IMR-90 (cell line): ENCODE results near the gene NELL1. TPM values are rescaled to one million over a fixed set of nuclear protein-coding genes. Genes with fewer than 3 reads are reported as not detected.

Experiments used
- ATAC-seq: fragments of 200-7000 bp; cut with Tn5 transposase; 2 replicates; pipeline ENCODE4 v1.9.1; 2020; ENCODE audit warnings: low read depth, mild to moderate bottlenecking, moderate library complexity
- BruUV-seq: library from RNA; stranded (reverse); fragments of 400-500 nt; replicated peaks from 2 replicates; lab custom pipeline; 2021; lab: Mats Ljungman, UMichigan
- CTCF ChIA-PET: fragments of 300-600 bp; formaldehyde crosslinking; extraction: SDS; loops from one replicate; lab custom pipeline; 2021; ENCODE audit warnings: antibody characterized with exemption; lab: Yijun Ruan, JAX
- POLR2A ChIA-PET: fragments of 300-600 bp; sonication (Branson Sonifier 250); formaldehyde crosslinking; loops from one replicate; lab custom pipeline; 2022; ENCODE audit warnings: antibody characterized with exemption; ENCODE audit not compliant: unreplicated experiment; lab: Charles Lee
- DNase-seq: peaks from one replicate; pipeline ENCODE4 v3.0.0; 2013
- H2AFZ ChIP-seq: replicated peaks from 2 replicates; pipeline ENCODE3; 2013; ENCODE audit warnings: low read length, mild to moderate bottlenecking; ENCODE audit not compliant: poor library complexity
- H2AK5ac ChIP-seq: 2 replicates; pipeline ENCODE4 v1.6.1; 2013; ENCODE audit warnings: low read depth, low read length, inconsistent platforms
- H2AK9ac ChIP-seq: replicated peaks from 2 replicates; pipeline ENCODE3; 2013; ENCODE audit warnings: mild to moderate bottlenecking, low read depth, low read length, moderate library complexity; ENCODE audit not compliant: poor library complexity
- H2BK120ac ChIP-seq: 2 replicates; pipeline ENCODE4 v1.6.1; 2013; ENCODE audit warnings: low read depth, low read length, inconsistent platforms
- H2BK15ac ChIP-seq: 3 replicates; pipeline ENCODE4 v1.6.1; 2013; ENCODE audit warnings: low read depth, low read length, inconsistent platforms
- H2BK20ac ChIP-seq: 2 replicates; pipeline ENCODE4 v1.6.1; 2013; ENCODE audit warnings: low read depth, mild to moderate bottlenecking, inconsistent platforms, low read length, moderate library complexity
- H2BK5ac ChIP-seq: 2 replicates; pipeline ENCODE4 v1.6.1; 2013; ENCODE audit warnings: mild to moderate bottlenecking, low read depth, low read length, inconsistent platforms; ENCODE audit not compliant: poor library complexity, severe bottlenecking
- H3K14ac ChIP-seq: replicated peaks from 2 replicates; pipeline ENCODE4 v1.6.1; 2013; ENCODE audit warnings: low read depth, low read length, inconsistent platforms
- H3K18ac ChIP-seq: 2 replicates; pipeline ENCODE4 v1.6.1; 2013; ENCODE audit warnings: low read depth, low read length, control low read depth
- H3K23ac ChIP-seq: 2 replicates; pipeline ENCODE4 v1.6.1; 2013; ENCODE audit warnings: low read depth, low read length, inconsistent platforms
- H3K27ac ChIP-seq: 2 replicates; pipeline ENCODE4 v1.5.1; 2013; ENCODE audit warnings: mild to moderate bottlenecking, control low read depth, low read length; ENCODE audit not compliant: insufficient read depth
- H3K27me3 ChIP-seq: 2 replicates; pipeline ENCODE4 v1.6.1; 2013; ENCODE audit warnings: low read length; ENCODE audit not compliant: control insufficient read depth, insufficient read depth
- H3K36me3 ChIP-seq: 2 replicates; pipeline ENCODE4 v1.6.1; 2013; ENCODE audit warnings: low read length, mixed read lengths; ENCODE audit not compliant: control insufficient read depth, insufficient read depth
- H3K4ac ChIP-seq: 2 replicates; pipeline ENCODE4 v1.6.1; 2013; ENCODE audit warnings: low read depth, low read length, inconsistent platforms
- H3K4me1 ChIP-seq: 2 replicates; pipeline ENCODE4 v1.6.1; 2013; ENCODE audit warnings: low read length, mixed read lengths; ENCODE audit not compliant: control insufficient read depth, insufficient read depth
- H3K4me2 ChIP-seq: 2 replicates; pipeline ENCODE4 v1.6.1; 2013; ENCODE audit warnings: low read depth, mild to moderate bottlenecking, control low read depth, low read length, moderate library complexity
- H3K4me3 ChIP-seq: 2 replicates; pipeline ENCODE4 v1.5.1; 2013; ENCODE audit warnings: low read depth, mild to moderate bottlenecking, control low read depth, low read length, moderate library complexity; ENCODE audit not compliant: insufficient read depth
- H3K56ac ChIP-seq: 2 replicates; pipeline ENCODE4 v1.6.1; 2013; ENCODE audit warnings: low read length, inconsistent platforms; ENCODE audit not compliant: insufficient read depth; ENCODE audit errors: extremely low read depth
- H3K79me1 ChIP-seq, 2 experiments: 2 replicates each; pipeline ENCODE4 v1.6.1; 2013; ENCODE audit warnings: low read length in 2 of 2, inconsistent platforms in 1 of 2, low read depth in 1 of 2
- H3K9ac ChIP-seq: 2 replicates; pipeline ENCODE4 v1.6.1; 2013; ENCODE audit warnings: low read depth, low read length, control low read depth
- H3K9me1 ChIP-seq: 2 replicates; pipeline ENCODE4 v1.6.1; 2013; ENCODE audit warnings: low read length, inconsistent platforms; ENCODE audit not compliant: insufficient read depth
- H3K9me3 ChIP-seq: 2 replicates; pipeline ENCODE4 v1.6.1; 2013; ENCODE audit warnings: low read length; ENCODE audit not compliant: control insufficient read depth, insufficient read depth
- H4K20me1 ChIP-seq: 2 replicates; pipeline ENCODE4 v1.6.1; 2013; ENCODE audit warnings: low read length, inconsistent platforms; ENCODE audit not compliant: insufficient read depth
- H4K5ac ChIP-seq: 2 replicates; pipeline ENCODE4 v1.6.1; 2013; ENCODE audit warnings: mild to moderate bottlenecking, low read depth, low read length, control low read depth
- H4K8ac ChIP-seq, 2 experiments: 2 replicates each; pipeline ENCODE4 v1.6.1; 2013; ENCODE audit warnings: low read depth in 2 of 2, low read length in 2 of 2, control low read depth in 1 of 2, inconsistent platforms in 1 of 2
- H4K91ac ChIP-seq: 2 replicates; pipeline ENCODE4 v1.6.1; 2013; ENCODE audit warnings: low read depth, low read length, inconsistent platforms; ENCODE audit not compliant: insufficient read depth
- BHLHE40 ChIP-seq: fragments of 150-350 bp; IDR thresholded peaks from 2 replicates; pipeline ENCODE4 v1.6.1; 2016; ENCODE audit warnings: mild to moderate bottlenecking, low read depth, low read length
- CHD1 ChIP-seq: IDR thresholded peaks from 2 replicates; pipeline ENCODE4 v1.6.1; 2012; ENCODE audit warnings: low read depth, low read length, improper control_type of control experiment
- FOS ChIP-seq: fragments of 150-350 bp; IDR thresholded peaks from 2 replicates; pipeline ENCODE4 v1.6.1; 2016; ENCODE audit warnings: low read depth, low read length
- MAFK ChIP-seq: IDR thresholded peaks from 2 replicates; pipeline ENCODE4 v1.6.1; 2012; ENCODE audit warnings: low read depth, low read length, improper control_type of control experiment
- MAZ ChIP-seq: IDR thresholded peaks from 2 replicates; pipeline ENCODE4 v1.6.1; 2012; ENCODE audit warnings: low read depth, mild to moderate bottlenecking, low read length, improper control_type of control experiment, moderate library complexity, borderline replicate concordance
- NFE2L2 ChIP-seq: fragments of 150-350 bp; IDR thresholded peaks from 2 replicates; pipeline ENCODE4 v1.6.1; 2016; ENCODE audit warnings: low read depth, mild to moderate bottlenecking, low read length
- POLR2A ChIP-seq: IDR thresholded peaks from 2 replicates; pipeline ENCODE4 v1.6.1; 2012; ENCODE audit warnings: mild to moderate bottlenecking, low read depth, low read length
- RAD21 ChIP-seq: IDR thresholded peaks from 2 replicates; pipeline ENCODE4 v1.6.1; 2012; ENCODE audit warnings: low read length, improper control_type of control experiment
- RCOR1 ChIP-seq: IDR thresholded peaks from 2 replicates; pipeline ENCODE4 v1.6.1; 2012; ENCODE audit warnings: mild to moderate bottlenecking, low read length, improper control_type of control experiment; ENCODE audit not compliant: insufficient replicate concordance
- RFX5 ChIP-seq: IDR thresholded peaks from 2 replicates; pipeline ENCODE4 v1.8.0; 2012; ENCODE audit warnings: low read depth, mild to moderate bottlenecking, low read length, moderate library complexity
- WGBS, 2 experiments: methylation state at CpG; one replicate each; pipeline versions ENCODE4 v1.1.5 to v1.1.7; 2013; ENCODE audit warnings: missing lambda C conversion rate in 2 of 2; ENCODE audit not compliant: insufficient read length in 1 of 2; ENCODE audit errors: extremely low coverage in 2 of 2; 5-methylcytosine and 5-hydroxymethylcytosine counted together
- dilution Hi-C: fragments of 300-500 bp; cut with HindIII; formaldehyde crosslinking; loops from one replicate; pipeline ENCODE4 v1.14.3; 2018; ENCODE audit warnings: low sequenced_read_pairs; ENCODE audit not compliant: unreplicated experiment
- in situ Hi-C: fragments of 300-500 bp; cut with MboI; formaldehyde crosslinking; loops from 3 replicates; pipeline ENCODE4 v1.14.3; 2019; ENCODE audit warnings: low sequenced_read_pairs, inconsistent platforms, mixed read lengths
- intact Hi-C: fragments of 100-400 bp; cut with micrococcal nuclease; formaldehyde crosslinking; loops from 2 replicates; pipeline ENCODE4 v1.10.0; 2022
- polyA plus RNA-seq, 3 experiments: library from polyadenylated mRNA; depleted of rRNA; stranded (reverse); fragments of >200 nt; gene quantifications; 2 replicates each; pipeline ENCODE4 v1.2.3, GENCODE V29; 2012; ENCODE audit warnings: low replicate concordance in 1 of 3
- total RNA-seq: library from RNA; depleted of rRNA; stranded (reverse); fragments of >200 nt; gene quantifications from 2 replicates; pipeline ENCODE4 v1.2.3, GENCODE V29; 2012
- TF ChIP-seq, protein P1 (sequence below): conservative IDR thresholded peaks from 2 replicates; pipeline ENCODE4 v1.5.1; 2012; ENCODE audit warnings: mild to moderate bottlenecking, low read depth, low read length, improper control_type of control experiment
- TF ChIP-seq, protein P2 (sequence below): fragments of 150-350 bp; IDR thresholded peaks from 2 replicates; pipeline ENCODE4 v1.6.1; 2016; ENCODE audit warnings: low read depth, mild to moderate bottlenecking, low read length, moderate library complexity, borderline replicate concordance

Gene NELL1
- total and polyA plus RNA-seq, 2 of the 4 experiments (the other 2 are of a cell fraction), result not detected

GRCh38 chr11:21174781-21175180, 505.4 kb downstream of the NELL1 start:
- Histone ChIP-seq H2AK5ac (no peak overlapping the region), H4K5ac (no peak overlapping the region), H3K36me3 (no peaks in the 10 kb centered on the region), H3K4ac (no peak overlapping the region), H3K27me3 (no peaks in the 10 kb centered on the region), H2BK15ac (no peak overlapping the region), H2BK5ac (no peak overlapping the region), H3K4me2 (no peak overlapping the region), H3K14ac (no peak overlapping the region), H2BK120ac (no peak overlapping the region), H2AFZ (no peak overlapping the region), H3K18ac (no peak overlapping the region), H3K9ac (no peak overlapping the region), H2AK9ac (no peak overlapping the region), H2BK20ac (no peak overlapping the region), H3K9me3 (peaks cover 5% of the 10 kb centered on the region), H3K56ac (no peak overlapping the region), H3K23ac (no peak overlapping the region), H3K4me3 (no peak overlapping the region), H3K27ac (no peak overlapping the region), H4K20me1 (no peaks in the 10 kb centered on the region), H4K8ac (no peak overlapping the region), H4K91ac (no peak overlapping the region), H3K4me1 (no peaks in the 10 kb centered on the region), H3K9me1 (no peaks in the 10 kb centered on the region), H3K79me1 (no peaks in the 10 kb centered on the region)
- in situ Hi-C loops, result no loop called here
- ChIA-PET CTCF (no interaction called here), POLR2A (no interaction called here)
- intact Hi-C loops, result no loop called here
- DNase-seq, result no peak
- BruUV-seq, result no TSS peak
- dilution Hi-C loops, result no loop called here
- ATAC-seq, result no peak
- WGBS, 2 experiments, result no CpG with 5 or more reads among the region's 2 CpGs
- TF ChIP-seq MAFK, result no peak
- TF ChIP-seq, protein P1, sequence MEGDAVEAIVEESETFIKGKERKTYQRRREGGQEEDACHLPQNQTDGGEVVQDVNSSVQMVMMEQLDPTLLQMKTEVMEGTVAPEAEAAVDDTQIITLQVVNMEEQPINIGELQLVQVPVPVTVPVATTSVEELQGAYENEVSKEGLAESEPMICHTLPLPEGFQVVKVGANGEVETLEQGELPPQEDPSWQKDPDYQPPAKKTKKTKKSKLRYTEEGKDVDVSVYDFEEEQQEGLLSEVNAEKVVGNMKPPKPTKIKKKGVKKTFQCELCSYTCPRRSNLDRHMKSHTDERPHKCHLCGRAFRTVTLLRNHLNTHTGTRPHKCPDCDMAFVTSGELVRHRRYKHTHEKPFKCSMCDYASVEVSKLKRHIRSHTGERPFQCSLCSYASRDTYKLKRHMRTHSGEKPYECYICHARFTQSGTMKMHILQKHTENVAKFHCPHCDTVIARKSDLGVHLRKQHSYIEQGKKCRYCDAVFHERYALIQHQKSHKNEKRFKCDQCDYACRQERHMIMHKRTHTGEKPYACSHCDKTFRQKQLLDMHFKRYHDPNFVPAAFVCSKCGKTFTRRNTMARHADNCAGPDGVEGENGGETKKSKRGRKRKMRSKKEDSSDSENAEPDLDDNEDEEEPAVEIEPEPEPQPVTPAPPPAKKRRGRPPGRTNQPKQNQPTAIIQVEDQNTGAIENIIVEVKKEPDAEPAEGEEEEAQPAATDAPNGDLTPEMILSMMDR, result no peak
- TF ChIP-seq RCOR1, result no peak
- TF ChIP-seq NFE2L2, result no peak
- no peak for TF ChIP-seq RFX5
- TF ChIP-seq BHLHE40, result no peak
- no peak for TF ChIP-seq RAD21
- no peak for TF ChIP-seq FOS
- no peak for TF ChIP-seq MAZ
- TF ChIP-seq POLR2A, result no peak
- TF ChIP-seq, protein P2, sequence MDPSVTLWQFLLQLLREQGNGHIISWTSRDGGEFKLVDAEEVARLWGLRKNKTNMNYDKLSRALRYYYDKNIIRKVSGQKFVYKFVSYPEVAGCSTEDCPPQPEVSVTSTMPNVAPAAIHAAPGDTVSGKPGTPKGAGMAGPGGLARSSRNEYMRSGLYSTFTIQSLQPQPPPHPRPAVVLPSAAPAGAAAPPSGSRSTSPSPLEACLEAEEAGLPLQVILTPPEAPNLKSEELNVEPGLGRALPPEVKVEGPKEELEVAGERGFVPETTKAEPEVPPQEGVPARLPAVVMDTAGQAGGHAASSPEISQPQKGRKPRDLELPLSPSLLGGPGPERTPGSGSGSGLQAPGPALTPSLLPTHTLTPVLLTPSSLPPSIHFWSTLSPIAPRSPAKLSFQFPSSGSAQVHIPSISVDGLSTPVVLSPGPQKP, result no peak
- TF ChIP-seq CHD1, result no peak
